IMR-90 (cell line): Measurements from ENCODE around the gene TMEM209. TPM values are rescaled to one million over a fixed set of nuclear protein-coding genes. Genes with fewer than 3 reads are reported as not detected.

Source experiments
- ATAC-seq: fragments of 200-7000 bp; cut with Tn5 transposase; 2 replicates; pipeline ENCODE4 v1.9.1; 2020; ENCODE audit warnings: low read depth, mild to moderate bottlenecking, moderate library complexity
- BruUV-seq: library from RNA; stranded (reverse); fragments of 400-500 nt; replicated peaks from 2 replicates; lab custom pipeline; 2021; lab: Mats Ljungman, UMichigan
- CTCF ChIA-PET: fragments of 300-600 bp; formaldehyde crosslinking; extraction: SDS; loops from one replicate; lab custom pipeline; 2021; ENCODE audit warnings: antibody characterized with exemption; lab: Yijun Ruan, JAX
- POLR2A ChIA-PET: fragments of 300-600 bp; sonication (Branson Sonifier 250); formaldehyde crosslinking; loops from one replicate; lab custom pipeline; 2022; ENCODE audit warnings: antibody characterized with exemption; ENCODE audit not compliant: unreplicated experiment; lab: Charles Lee
- DNase-seq: peaks from one replicate; pipeline ENCODE4 v3.0.0; 2013
- H2AFZ ChIP-seq: replicated peaks from 2 replicates; pipeline ENCODE3; 2013; ENCODE audit warnings: low read length, mild to moderate bottlenecking; ENCODE audit not compliant: poor library complexity
- H2AK5ac ChIP-seq: 2 replicates; pipeline ENCODE4 v1.6.1; 2013; ENCODE audit warnings: low read depth, low read length, inconsistent platforms
- H2AK9ac ChIP-seq: replicated peaks from 2 replicates; pipeline ENCODE3; 2013; ENCODE audit warnings: mild to moderate bottlenecking, low read depth, low read length, moderate library complexity; ENCODE audit not compliant: poor library complexity
- H2BK120ac ChIP-seq: 2 replicates; pipeline ENCODE4 v1.6.1; 2013; ENCODE audit warnings: low read depth, low read length, inconsistent platforms
- H2BK15ac ChIP-seq: 3 replicates; pipeline ENCODE4 v1.6.1; 2013; ENCODE audit warnings: low read depth, low read length, inconsistent platforms
- H2BK20ac ChIP-seq: 2 replicates; pipeline ENCODE4 v1.6.1; 2013; ENCODE audit warnings: low read depth, mild to moderate bottlenecking, inconsistent platforms, low read length, moderate library complexity
- H2BK5ac ChIP-seq: 2 replicates; pipeline ENCODE4 v1.6.1; 2013; ENCODE audit warnings: mild to moderate bottlenecking, low read depth, low read length, inconsistent platforms; ENCODE audit not compliant: poor library complexity, severe bottlenecking
- H3K14ac ChIP-seq: replicated peaks from 2 replicates; pipeline ENCODE4 v1.6.1; 2013; ENCODE audit warnings: low read depth, low read length, inconsistent platforms
- H3K18ac ChIP-seq: 2 replicates; pipeline ENCODE4 v1.6.1; 2013; ENCODE audit warnings: low read depth, low read length, control low read depth
- H3K23ac ChIP-seq: 2 replicates; pipeline ENCODE4 v1.6.1; 2013; ENCODE audit warnings: low read depth, low read length, inconsistent platforms
- H3K27ac ChIP-seq: 2 replicates; pipeline ENCODE4 v1.5.1; 2013; ENCODE audit warnings: mild to moderate bottlenecking, control low read depth, low read length; ENCODE audit not compliant: insufficient read depth
- H3K27me3 ChIP-seq: 2 replicates; pipeline ENCODE4 v1.6.1; 2013; ENCODE audit warnings: low read length; ENCODE audit not compliant: control insufficient read depth, insufficient read depth
- H3K36me3 ChIP-seq: 2 replicates; pipeline ENCODE4 v1.6.1; 2013; ENCODE audit warnings: low read length, mixed read lengths; ENCODE audit not compliant: control insufficient read depth, insufficient read depth
- H3K4ac ChIP-seq: 2 replicates; pipeline ENCODE4 v1.6.1; 2013; ENCODE audit warnings: low read depth, low read length, inconsistent platforms
- H3K4me1 ChIP-seq: 2 replicates; pipeline ENCODE4 v1.6.1; 2013; ENCODE audit warnings: low read length, mixed read lengths; ENCODE audit not compliant: control insufficient read depth, insufficient read depth
- H3K4me2 ChIP-seq: 2 replicates; pipeline ENCODE4 v1.6.1; 2013; ENCODE audit warnings: low read depth, mild to moderate bottlenecking, control low read depth, low read length, moderate library complexity
- H3K4me3 ChIP-seq: 2 replicates; pipeline ENCODE4 v1.5.1; 2013; ENCODE audit warnings: low read depth, mild to moderate bottlenecking, control low read depth, low read length, moderate library complexity; ENCODE audit not compliant: insufficient read depth
- H3K56ac ChIP-seq: 2 replicates; pipeline ENCODE4 v1.6.1; 2013; ENCODE audit warnings: low read length, inconsistent platforms; ENCODE audit not compliant: insufficient read depth; ENCODE audit errors: extremely low read depth
- H3K79me1 ChIP-seq, 2 experiments: 2 replicates each; pipeline ENCODE4 v1.6.1; 2013; ENCODE audit warnings: low read length in 2 of 2, inconsistent platforms in 1 of 2, low read depth in 1 of 2
- H3K9ac ChIP-seq: 2 replicates; pipeline ENCODE4 v1.6.1; 2013; ENCODE audit warnings: low read depth, low read length, control low read depth
- H3K9me1 ChIP-seq: 2 replicates; pipeline ENCODE4 v1.6.1; 2013; ENCODE audit warnings: low read length, inconsistent platforms; ENCODE audit not compliant: insufficient read depth
- H3K9me3 ChIP-seq: 2 replicates; pipeline ENCODE4 v1.6.1; 2013; ENCODE audit warnings: low read length; ENCODE audit not compliant: control insufficient read depth, insufficient read depth
- H4K20me1 ChIP-seq: 2 replicates; pipeline ENCODE4 v1.6.1; 2013; ENCODE audit warnings: low read length, inconsistent platforms; ENCODE audit not compliant: insufficient read depth
- H4K5ac ChIP-seq: 2 replicates; pipeline ENCODE4 v1.6.1; 2013; ENCODE audit warnings: mild to moderate bottlenecking, low read depth, low read length, control low read depth
- H4K8ac ChIP-seq, 2 experiments: 2 replicates each; pipeline ENCODE4 v1.6.1; 2013; ENCODE audit warnings: low read depth in 2 of 2, low read length in 2 of 2, control low read depth in 1 of 2, inconsistent platforms in 1 of 2
- H4K91ac ChIP-seq: 2 replicates; pipeline ENCODE4 v1.6.1; 2013; ENCODE audit warnings: low read depth, low read length, inconsistent platforms; ENCODE audit not compliant: insufficient read depth
- MXI1 ChIP-seq: IDR thresholded peaks from 2 replicates; pipeline ENCODE4 v1.6.1; 2012; ENCODE audit warnings: low read depth, mild to moderate bottlenecking, low read length, moderate library complexity, borderline replicate concordance
- WGBS, 2 experiments: methylation state at CpG; one replicate each; pipeline versions ENCODE4 v1.1.5 to v1.1.7; 2013; ENCODE audit warnings: missing lambda C conversion rate in 2 of 2; ENCODE audit not compliant: insufficient read length in 1 of 2; ENCODE audit errors: extremely low coverage in 2 of 2; 5-methylcytosine and 5-hydroxymethylcytosine counted together
- dilution Hi-C: fragments of 300-500 bp; cut with HindIII; formaldehyde crosslinking; loops from one replicate; pipeline ENCODE4 v1.14.3; 2018; ENCODE audit warnings: low sequenced_read_pairs; ENCODE audit not compliant: unreplicated experiment
- in situ Hi-C: fragments of 300-500 bp; cut with MboI; formaldehyde crosslinking; loops from 3 replicates; pipeline ENCODE4 v1.14.3; 2019; ENCODE audit warnings: low sequenced_read_pairs, inconsistent platforms, mixed read lengths
- intact Hi-C: fragments of 100-400 bp; cut with micrococcal nuclease; formaldehyde crosslinking; loops from 2 replicates; pipeline ENCODE4 v1.10.0; 2022
- polyA plus RNA-seq, 3 experiments: library from polyadenylated mRNA; depleted of rRNA; stranded (reverse); fragments of >200 nt; gene quantifications; 2 replicates each; pipeline ENCODE4 v1.2.3, GENCODE V29; 2012; ENCODE audit warnings: low replicate concordance in 1 of 3
- total RNA-seq: library from RNA; depleted of rRNA; stranded (reverse); fragments of >200 nt; gene quantifications from 2 replicates; pipeline ENCODE4 v1.2.3, GENCODE V29; 2012

Gene TMEM209
- total and polyA plus RNA-seq, 2 of the 4 experiments (the other 2 are of a cell fraction): 8.0 to 11.3 TPM

DNA sequence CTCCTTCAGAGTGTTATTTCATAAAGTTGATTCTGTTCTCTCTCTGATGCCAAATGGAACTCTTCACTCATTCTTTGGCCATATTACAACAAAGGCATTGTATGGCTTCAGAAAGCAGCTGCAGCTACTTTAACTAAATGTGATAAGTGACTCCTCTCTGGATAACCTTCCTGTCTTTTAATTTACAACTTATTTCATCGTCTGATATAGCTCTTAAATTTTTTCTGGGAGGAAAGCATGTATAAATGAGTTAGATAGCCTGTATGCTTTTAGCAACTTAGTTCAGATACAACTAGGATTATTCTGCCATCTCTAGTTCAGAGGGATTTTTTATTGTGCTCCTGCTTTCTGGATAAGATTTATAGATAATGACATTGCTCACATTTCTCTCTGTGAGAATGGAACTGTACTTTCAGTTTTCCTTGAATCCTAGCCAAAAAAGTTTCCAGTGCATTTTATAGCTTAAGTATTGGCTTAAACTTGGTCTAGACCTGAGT lies 77.3 kb downstream of the TMEM209 start:
- TF ChIP-seq MXI1: no peak
- CTCF ChIA-PET: no interaction called here
- H3K56ac ChIP-seq: no peak overlapping the region
- ATAC-seq: peak; percentile 37; the same call in 1 of the 2 replicates
- in situ Hi-C loops: no loop called here
- H4K20me1 ChIP-seq: no peaks in the 10 kb centered on the region
- H2BK120ac ChIP-seq: no peak overlapping the region
- H3K79me1 ChIP-seq: no peaks in the 10 kb centered on the region
- H3K4me2 ChIP-seq: peak overlapping the region; percentile 54; the same call in 1 of the 2 replicates
- POLR2A ChIA-PET: no interaction called here
- H3K27me3 ChIP-seq: no peaks in the 10 kb centered on the region
- dilution Hi-C loops: no loop called here
- no peak overlapping the region for H2BK15ac ChIP-seq
- no peak overlapping the region for H2BK5ac ChIP-seq
- H4K91ac ChIP-seq: no peak overlapping the region
- no peak overlapping the region for H3K27ac ChIP-seq
- no peak overlapping the region for H4K8ac ChIP-seq
- WGBS, 2 experiments: no CpG with 5 or more reads among the region's 1 CpG
- H2AK9ac ChIP-seq: no peak overlapping the region
- no peak overlapping the region for H2BK20ac ChIP-seq
- H3K4me1 ChIP-seq: no peaks in the 10 kb centered on the region
- H3K18ac ChIP-seq: no peak overlapping the region
- no peak overlapping the region for H3K4me3 ChIP-seq
- H3K9me1 ChIP-seq: no peaks in the 10 kb centered on the region; the same call in 1 of the 2 replicates
- peak; percentile 44 for DNase-seq
- no peak overlapping the region for H3K14ac ChIP-seq
- H3K36me3 ChIP-seq: peaks cover 34% of the 10 kb centered on the region
- intact Hi-C loops: no loop called here
- no peak overlapping the region for H3K23ac ChIP-seq
- no peak overlapping the region for H2AFZ ChIP-seq
- no TSS peak for BruUV-seq
- no peak overlapping the region for H3K4ac ChIP-seq
- H4K5ac ChIP-seq: no peak overlapping the region
- H2AK5ac ChIP-seq: no peak overlapping the region
- no peaks in the 10 kb centered on the region for H3K9me3 ChIP-seq
- H3K9ac ChIP-seq: no peak overlapping the region
